ENCODE measurements around the gene PDCD6IP. TPM values are rescaled to one million over a fixed set of nuclear protein-coding genes. Genes with fewer than 3 reads are reported as not detected.
A peak's percentile ranks its signal among the peaks of the same experiment; 100 is the strongest.
"Not testable (repeated sequence)": the region's sequence is repeated elsewhere in the genome, so short reads cannot be mapped to it uniquely, and the experiment has no call there.

PDCD6IP gene
- total RNA-seq: 100 to 1,000 TPM; 199 to 209 TPM

DNA sequence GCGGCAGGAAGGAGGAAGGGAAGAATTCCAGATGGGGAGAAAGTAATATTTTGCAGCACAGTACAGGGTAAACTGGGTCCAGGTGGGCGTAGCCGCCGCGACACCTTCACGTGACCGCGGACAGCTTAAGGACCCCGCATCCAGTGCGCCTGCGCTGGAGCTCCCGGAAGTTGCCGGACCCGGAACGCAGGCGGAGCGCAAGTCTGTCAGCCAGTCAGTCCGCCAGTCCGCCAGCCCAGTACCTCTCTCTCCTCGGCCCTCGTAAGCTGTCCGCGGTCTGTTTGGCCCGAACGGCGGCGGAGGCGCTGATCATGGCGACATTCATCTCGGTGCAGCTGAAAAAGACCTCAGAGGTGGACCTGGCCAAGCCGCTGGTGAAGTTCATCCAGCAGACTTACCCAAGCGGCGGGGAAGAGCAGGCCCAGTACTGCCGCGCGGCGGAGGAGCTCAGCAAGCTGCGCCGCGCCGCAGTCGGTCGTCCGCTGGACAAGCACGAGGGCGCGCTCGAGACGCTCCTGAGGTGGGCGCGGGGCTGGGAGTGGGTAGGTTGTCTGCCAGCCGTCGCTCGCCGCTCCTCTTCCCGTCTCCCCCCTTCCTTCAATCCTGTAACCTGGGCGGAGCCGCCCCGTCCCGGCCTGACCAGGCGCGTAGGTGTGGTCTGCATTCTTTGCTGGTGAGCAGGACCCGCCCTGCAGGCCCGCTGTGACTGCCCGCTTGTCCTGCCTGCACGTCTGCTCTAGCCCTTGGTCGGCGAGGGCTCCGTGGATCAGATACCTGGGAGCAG lies at the start of gene PDCD6IP:
Gene PDCD6IP (plus strand): TSS at position 213 of the 784 bp plus-strand sequence. CDS start 99 bp downstream, at position 312.
- peaks cover 43% of the 10 kb centered on the region for H3K36me3 Mint-ChIP-seq (ENCODE audit: low read depth)
- no peaks in the 10 kb centered on the region for H3K27me3 Mint-ChIP-seq
- H3K27ac Mint-ChIP-seq: peak within 1 kb of the TSS; percentile 95
- peak; percentile 85 for ATAC-seq (replicated peaks)
- peak within 1 kb of the TSS; percentile 95 for H3K4me3 Mint-ChIP-seq
- H3K4me1 Mint-ChIP-seq: peaks cover 28% of the 10 kb centered on the region
- H3K9me3 Mint-ChIP-seq: no peaks in the 10 kb centered on the region

- H3K27ac Mint-ChIP-seq: no peak overlapping the region
- H3K4me3 Mint-ChIP-seq: no peak overlapping the region
- H3K27me3 Mint-ChIP-seq: peaks cover 6% of the 10 kb centered on the region
- H3K9me3 Mint-ChIP-seq: peaks cover 5% of the 10 kb centered on the region
- peak; percentile 58 for ATAC-seq (replicated peaks)
- no peaks in the 10 kb centered on the region for H3K36me3 Mint-ChIP-seq (ENCODE audit: low read depth)
- H3K4me1 Mint-ChIP-seq: no peaks in the 10 kb centered on the region
Measured at GRCh38 chr3:33749546-33750210, 48.8 kb upstream of the PDCD6IP start.

DNA sequence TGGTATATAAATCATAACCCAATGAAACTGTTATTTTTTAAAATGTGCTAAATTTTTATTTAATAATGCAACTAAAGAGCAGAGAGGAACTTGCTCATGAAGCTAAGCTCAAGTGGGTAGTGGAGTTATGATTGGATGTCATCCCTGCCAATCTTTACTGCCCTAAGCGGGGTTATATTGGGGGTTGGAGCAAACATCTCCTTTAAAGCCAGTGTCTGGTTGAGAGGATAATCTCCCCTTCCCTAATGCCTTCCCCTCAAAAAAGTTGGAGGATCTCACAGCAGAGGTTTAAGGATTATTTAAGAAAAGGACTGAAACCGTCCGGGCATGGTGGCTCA lies 48.2 kb upstream of the PDCD6IP start:
- H3K4me3 Mint-ChIP-seq: no peak overlapping the region
- no peaks in the 10 kb centered on the region for H3K36me3 Mint-ChIP-seq (ENCODE audit: low read depth)
- H3K27me3 Mint-ChIP-seq: peaks cover 9% of the 10 kb centered on the region
- no peak overlapping the region for H3K27ac Mint-ChIP-seq
- H3K9me3 Mint-ChIP-seq: peaks cover 9% of the 10 kb centered on the region
- ATAC-seq (replicated peaks): no peak
- H3K4me1 Mint-ChIP-seq: no peaks in the 10 kb centered on the region

- H3K27ac Mint-ChIP-seq: no peak overlapping the region
- no peaks in the 10 kb centered on the region for H3K36me3 Mint-ChIP-seq (ENCODE audit: low read depth)
- no peaks in the 10 kb centered on the region for H3K4me1 Mint-ChIP-seq
- peaks cover 9% of the 10 kb centered on the region for H3K27me3 Mint-ChIP-seq
- ATAC-seq (replicated peaks): peak; percentile 80
- peaks cover 9% of the 10 kb centered on the region for H3K9me3 Mint-ChIP-seq
- H3K4me3 Mint-ChIP-seq: no peak overlapping the region
Measured at GRCh38 chr3:33751336-33751735, 47.1 kb upstream of the PDCD6IP start.

GRCh38 chr3:33754391-33754790 lies 44.0 kb upstream of the PDCD6IP start:
- H3K27me3 Mint-ChIP-seq; H3K4me3 Mint-ChIP-seq; H3K27ac Mint-ChIP-seq; H3K36me3 Mint-ChIP-seq (ENCODE audit: low read depth); H3K4me1 Mint-ChIP-seq; ATAC-seq (replicated peaks); H3K9me3 Mint-ChIP-seq: not testable (repeated sequence)

DNA sequence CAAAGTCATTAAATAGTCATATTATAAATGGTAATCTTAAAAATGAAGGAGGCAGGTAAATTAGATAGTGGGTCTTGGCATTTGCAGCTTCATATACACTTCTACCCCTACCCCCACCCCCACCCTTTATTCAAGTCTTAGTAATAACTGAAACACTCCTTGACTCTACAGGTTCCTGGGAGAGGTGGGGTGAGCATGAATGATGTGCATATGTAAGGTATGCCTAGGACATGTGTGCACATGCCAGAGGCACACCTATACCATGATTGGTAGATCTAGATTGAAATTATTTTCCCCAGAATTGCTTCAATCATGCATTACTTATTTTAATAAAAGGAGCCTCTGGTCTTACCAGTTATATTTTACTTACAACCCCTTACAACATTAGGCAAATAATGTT lies 40.1 kb upstream of the PDCD6IP start:
- Mint-ChIP-seq H3K27me3 (peaks cover 11% of the 10 kb centered on the region), H3K27ac (no peak overlapping the region), H3K36me3 (ENCODE audit: low read depth) (no peaks in the 10 kb centered on the region), H3K4me1 (no peaks in the 10 kb centered on the region), H3K9me3 (peaks cover 9% of the 10 kb centered on the region), H3K4me3 (no peak overlapping the region)
- no peak for ATAC-seq (replicated peaks)

GRCh38 chr3:33758864-33759263 lies 39.6 kb upstream of the PDCD6IP start:
- H3K9me3 Mint-ChIP-seq: peaks cover 9% of the 10 kb centered on the region
- ATAC-seq (replicated peaks): no peak
- no peaks in the 10 kb centered on the region for H3K4me1 Mint-ChIP-seq
- H3K27me3 Mint-ChIP-seq: peaks cover 16% of the 10 kb centered on the region
- H3K27ac Mint-ChIP-seq: no peak overlapping the region
- no peaks in the 10 kb centered on the region for H3K36me3 Mint-ChIP-seq (ENCODE audit: low read depth)
- no peak overlapping the region for H3K4me3 Mint-ChIP-seq

- Mint-ChIP-seq H3K4me3 (no peak overlapping the region), H3K4me1 (no peaks in the 10 kb centered on the region), H3K27ac (no peak overlapping the region), H3K27me3 (peaks cover 4% of the 10 kb centered on the region), H3K9me3 (no peaks in the 10 kb centered on the region), H3K36me3 (ENCODE audit: low read depth) (no peaks in the 10 kb centered on the region)
- no peak for ATAC-seq (replicated peaks)
Measured at GRCh38 chr3:33768578-33769330, 29.7 kb upstream of the PDCD6IP start.

GRCh38 chr3:33773637-33774036 lies 24.8 kb upstream of the PDCD6IP start:
- H3K36me3 Mint-ChIP-seq (ENCODE audit: low read depth): no peaks in the 10 kb centered on the region

GRCh38 chr3:33775363-33775762 lies 23.1 kb upstream of the PDCD6IP start:
- Mint-ChIP-seq H3K27me3 (no peaks in the 10 kb centered on the region), H3K27ac (no peak overlapping the region), H3K4me1 (no peaks in the 10 kb centered on the region), H3K36me3 (ENCODE audit: low read depth) (no peaks in the 10 kb centered on the region), H3K4me3 (no peak overlapping the region), H3K9me3 (no peaks in the 10 kb centered on the region)
- ATAC-seq (replicated peaks): no peak

More at GRCh38 chr3:33773637-33774036, 24.8 kb upstream of the PDCD6IP start:
- no peak overlapping the region for H3K27ac Mint-ChIP-seq
- no peaks in the 10 kb centered on the region for H3K27me3 Mint-ChIP-seq
- no peaks in the 10 kb centered on the region for H3K4me1 Mint-ChIP-seq
- H3K4me3 Mint-ChIP-seq: no peak overlapping the region
- no peak for ATAC-seq (replicated peaks)
- no peaks in the 10 kb centered on the region for H3K9me3 Mint-ChIP-seq

DNA sequence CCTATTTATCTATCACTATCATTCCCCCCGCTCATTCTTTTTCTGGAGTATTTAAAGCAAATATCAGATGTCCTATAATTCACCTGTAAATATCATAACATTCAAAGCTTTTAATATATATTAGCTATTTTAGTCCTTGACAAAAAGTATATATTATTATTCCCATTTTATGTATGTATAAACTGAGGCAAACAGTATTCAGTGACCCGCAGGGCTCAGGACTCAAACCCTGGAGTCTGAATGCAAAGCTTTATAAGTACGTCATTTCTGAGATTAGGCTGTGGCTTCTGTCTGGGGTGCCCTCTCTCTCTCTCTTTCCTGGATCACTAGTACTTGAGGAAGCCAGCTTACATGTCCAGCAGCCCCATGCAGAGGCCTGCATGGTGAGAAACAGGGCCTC lies 20.4 kb upstream of the PDCD6IP start:
- H3K4me1 Mint-ChIP-seq: no peaks in the 10 kb centered on the region
- H3K27ac Mint-ChIP-seq: no peak overlapping the region
- no peaks in the 10 kb centered on the region for H3K36me3 Mint-ChIP-seq (ENCODE audit: low read depth)
- H3K9me3 Mint-ChIP-seq: no peaks in the 10 kb centered on the region
- H3K4me3 Mint-ChIP-seq: no peak overlapping the region
- H3K27me3 Mint-ChIP-seq: peaks cover 1% of the 10 kb centered on the region
- no peak for ATAC-seq (replicated peaks)

- H3K4me1 Mint-ChIP-seq: no peaks in the 10 kb centered on the region
- H3K9me3 Mint-ChIP-seq: no peaks in the 10 kb centered on the region
- no peak for ATAC-seq (replicated peaks)
- H3K27ac Mint-ChIP-seq: no peak overlapping the region
- no peak overlapping the region for H3K4me3 Mint-ChIP-seq
- no peaks in the 10 kb centered on the region for H3K36me3 Mint-ChIP-seq (ENCODE audit: low read depth)
- peaks cover 3% of the 10 kb centered on the region for H3K27me3 Mint-ChIP-seq
Measured at GRCh38 chr3:33779751-33780150, 18.7 kb upstream of the PDCD6IP start.

GRCh38 chr3:33781413-33781812 lies 17.0 kb upstream of the PDCD6IP start:
- not testable (repeated sequence) for H3K4me1 Mint-ChIP-seq; ATAC-seq (replicated peaks); H3K36me3 Mint-ChIP-seq (ENCODE audit: low read depth); H3K9me3 Mint-ChIP-seq; H3K4me3 Mint-ChIP-seq; H3K27me3 Mint-ChIP-seq; H3K27ac Mint-ChIP-seq

- Mint-ChIP-seq H3K36me3 (ENCODE audit: low read depth) (no peaks in the 10 kb centered on the region), H3K27ac (no peak overlapping the region), H3K4me3 (peak overlapping the region; percentile 35), H3K9me3 (no peaks in the 10 kb centered on the region), H3K27me3 (peaks cover 15% of the 10 kb centered on the region), H3K4me1 (no peaks in the 10 kb centered on the region)
- no peak for ATAC-seq (replicated peaks)
Measured at GRCh38 chr3:33786565-33787327, 11.7 kb upstream of the PDCD6IP start.
